Activated CD4-positive, CD25-positive, alpha-beta regulatory T cell treated with anti-CD3 and anti-CD28 coated beads, Interleukin-2, amount 50 U/mL, for 24 hours (primary cell): Measurements from ENCODE around the gene PLEKHA5.
"Not testable (repeated sequence)": the region's sequence is repeated elsewhere in the genome, so short reads cannot be mapped to it uniquely, and the experiment has no call there.

Experiments
- ATAC-seq, 2 donors: fragments of 150-1000 bp; cut with Tn5 transposase; one replicate each; pipeline ENCODE4 v1.10.0; 2021; ENCODE audit warnings: mild to moderate bottlenecking in 1 of 2, moderate library complexity in 1 of 2

Gene PLEKHA5

GRCh38 chr12:19129486-19130223 lies at the start of gene PLEKHA5:
Gene PLEKHA5 (plus strand): TSS chr12:19129733. CDS start chr12:19129800, 67 bp downstream.
- ATAC-seq: peak; percentile 29 to 46

GRCh38 chr12:19080918-19081317 lies 48.6 kb upstream of the PLEKHA5 start:
- ATAC-seq: no peak

- ATAC-seq: no peak
These were observed 47.1 kb upstream of the PLEKHA5 start for GRCh38 chr12:19082365-19082911.

GRCh38 chr12:19084547-19084946 lies 45.0 kb upstream of the PLEKHA5 start:
- no peak for ATAC-seq

- no peak for ATAC-seq
These were observed 44.4 kb upstream of the PLEKHA5 start for GRCh38 chr12:19085090-19085489.

GRCh38 chr12:19088606-19089005 lies 40.9 kb upstream of the PLEKHA5 start:
- no peak for ATAC-seq

- not testable (repeated sequence) for ATAC-seq
These were observed 37.1 kb upstream of the PLEKHA5 start for GRCh38 chr12:19092482-19092881.

- ATAC-seq: no peak
These were observed 36.3 kb upstream of the PLEKHA5 start for GRCh38 chr12:19093218-19093617.

- ATAC-seq: no peak
These were observed 34.2 kb upstream of the PLEKHA5 start for GRCh38 chr12:19095331-19095730.

- ATAC-seq: no peak
These were observed 33.6 kb upstream of the PLEKHA5 start for GRCh38 chr12:19095756-19096480.

GRCh38 chr12:19105463-19105862 lies 24.1 kb upstream of the PLEKHA5 start:
- ATAC-seq: no peak

- ATAC-seq: no peak
These were observed 21.8 kb upstream of the PLEKHA5 start for GRCh38 chr12:19107750-19108149.

GRCh38 chr12:19110221-19110940 lies 19.2 kb upstream of the PLEKHA5 start:
- no peak for ATAC-seq

- ATAC-seq: no peak
These were observed 16.1 kb upstream of the PLEKHA5 start for GRCh38 chr12:19113464-19113863.

- no peak for ATAC-seq
These were observed 14.2 kb upstream of the PLEKHA5 start for GRCh38 chr12:19115285-19115684.

GRCh38 chr12:19119440-19119839 lies 10.1 kb upstream of the PLEKHA5 start:
- no peak for ATAC-seq

- no peak for ATAC-seq
These were observed 8.7 kb upstream of the PLEKHA5 start for GRCh38 chr12:19120795-19121194.

- ATAC-seq: no peak
These were observed 8.0 kb upstream of the PLEKHA5 start for GRCh38 chr12:19121449-19122018.

- ATAC-seq: peak in 1 of 2 donors; percentile 70
These were observed 4.2 kb upstream of the PLEKHA5 start for GRCh38 chr12:19125325-19125724.

GRCh38 chr12:19127270-19127669 lies 2.3 kb upstream of the PLEKHA5 start:
- ATAC-seq: no peak

- ATAC-seq: no peak
These were observed 1.0 kb upstream of the PLEKHA5 start for GRCh38 chr12:19128485-19128884.

GRCh38 chr12:19129122-19129485 lies 429 bp upstream of the PLEKHA5 start:
- no peak for ATAC-seq
